GM12865 (cell line): ENCODE results near the gene STK24.

Source experiments
- DNase-seq: peaks from one replicate; pipeline ENCODE4 v3.0.0; 2010; ENCODE audit warnings: low read depth
- H3K4me3 ChIP-seq: 2 replicates; pipeline ENCODE4 v1.5.1; 2011; ENCODE audit warnings: mild to moderate bottlenecking, low read depth, low read length, control low read depth
- TF ChIP-seq, protein P1 (sequence below): IDR thresholded peaks from 2 replicates; pipeline ENCODE4 v1.5.1; 2011; ENCODE audit warnings: low read length, control low read depth, low read depth, inconsistent platforms; ENCODE audit not compliant: insufficient read depth; ENCODE audit errors: missing control alignments

The STK24 gene

DNA sequence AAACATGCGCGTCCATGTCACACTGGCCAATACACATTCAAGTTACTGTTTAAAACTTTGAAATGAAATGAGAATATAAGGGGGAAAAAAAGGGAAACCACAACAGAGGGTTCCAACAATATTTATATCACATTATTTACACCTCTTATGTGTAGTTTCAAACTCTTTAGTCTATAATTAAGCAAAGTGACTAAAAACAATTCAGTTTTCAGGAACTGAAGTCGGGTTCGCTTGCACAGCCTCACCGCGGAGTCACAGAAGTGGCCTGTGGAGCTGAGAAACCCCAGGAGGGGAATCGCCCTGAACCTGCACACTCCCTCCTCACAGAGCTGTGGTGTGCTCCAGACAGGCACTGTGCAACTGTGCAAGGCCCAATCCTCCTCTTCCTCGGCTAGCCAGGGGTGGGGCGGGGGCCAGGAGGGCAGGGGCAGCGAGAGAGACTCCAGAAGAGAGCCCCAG, 75.9 kb downstream of the STK24 start:
- TF ChIP-seq, protein P1, sequence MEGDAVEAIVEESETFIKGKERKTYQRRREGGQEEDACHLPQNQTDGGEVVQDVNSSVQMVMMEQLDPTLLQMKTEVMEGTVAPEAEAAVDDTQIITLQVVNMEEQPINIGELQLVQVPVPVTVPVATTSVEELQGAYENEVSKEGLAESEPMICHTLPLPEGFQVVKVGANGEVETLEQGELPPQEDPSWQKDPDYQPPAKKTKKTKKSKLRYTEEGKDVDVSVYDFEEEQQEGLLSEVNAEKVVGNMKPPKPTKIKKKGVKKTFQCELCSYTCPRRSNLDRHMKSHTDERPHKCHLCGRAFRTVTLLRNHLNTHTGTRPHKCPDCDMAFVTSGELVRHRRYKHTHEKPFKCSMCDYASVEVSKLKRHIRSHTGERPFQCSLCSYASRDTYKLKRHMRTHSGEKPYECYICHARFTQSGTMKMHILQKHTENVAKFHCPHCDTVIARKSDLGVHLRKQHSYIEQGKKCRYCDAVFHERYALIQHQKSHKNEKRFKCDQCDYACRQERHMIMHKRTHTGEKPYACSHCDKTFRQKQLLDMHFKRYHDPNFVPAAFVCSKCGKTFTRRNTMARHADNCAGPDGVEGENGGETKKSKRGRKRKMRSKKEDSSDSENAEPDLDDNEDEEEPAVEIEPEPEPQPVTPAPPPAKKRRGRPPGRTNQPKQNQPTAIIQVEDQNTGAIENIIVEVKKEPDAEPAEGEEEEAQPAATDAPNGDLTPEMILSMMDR = no peak
- H3K4me3 ChIP-seq = no peak overlapping the region
- peak; percentile 87 for DNase-seq

DNA sequence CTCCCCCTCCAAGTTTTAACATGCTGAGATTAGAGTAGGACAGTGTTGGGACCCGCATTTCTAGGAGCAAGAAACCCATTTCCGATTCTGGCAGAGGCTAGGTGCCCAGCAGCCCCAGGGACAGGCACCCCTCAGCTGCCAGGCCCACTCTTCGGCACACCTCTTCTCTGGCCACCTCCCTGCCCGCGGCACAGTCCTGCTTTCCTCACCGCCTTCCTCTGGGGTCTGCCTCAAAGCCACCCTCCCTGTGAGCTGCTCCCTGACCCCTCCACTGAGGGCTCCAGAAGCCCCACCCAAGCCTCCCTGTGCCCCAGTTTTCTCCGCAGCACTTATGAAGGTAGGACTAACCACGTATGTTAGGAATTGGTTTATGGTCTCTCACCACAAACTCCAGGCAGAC, 79.9 kb downstream of the STK24 start:
- TF ChIP-seq, protein P1 = no peak
- DNase-seq = no peak
- H3K4me3 ChIP-seq = no peak overlapping the region

DNA sequence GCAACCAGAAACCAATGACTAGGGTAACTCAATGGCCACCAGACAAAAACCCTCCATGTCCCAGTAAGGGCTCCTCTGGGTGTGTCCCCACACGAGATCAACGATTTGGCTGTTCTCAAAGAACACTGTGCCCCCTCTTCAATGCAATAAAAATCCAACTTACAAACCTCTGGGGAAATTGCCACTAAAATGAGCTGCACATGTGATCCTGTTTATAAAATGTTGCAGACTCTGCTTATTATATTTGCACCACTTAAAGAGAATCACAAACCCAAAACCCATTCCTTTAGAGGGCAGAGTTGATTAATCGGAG, 80.5 kb downstream of the STK24 start:
- H3K4me3 ChIP-seq = no peak overlapping the region
- TF ChIP-seq, protein P1 = no peak
- no peak for DNase-seq

DNA sequence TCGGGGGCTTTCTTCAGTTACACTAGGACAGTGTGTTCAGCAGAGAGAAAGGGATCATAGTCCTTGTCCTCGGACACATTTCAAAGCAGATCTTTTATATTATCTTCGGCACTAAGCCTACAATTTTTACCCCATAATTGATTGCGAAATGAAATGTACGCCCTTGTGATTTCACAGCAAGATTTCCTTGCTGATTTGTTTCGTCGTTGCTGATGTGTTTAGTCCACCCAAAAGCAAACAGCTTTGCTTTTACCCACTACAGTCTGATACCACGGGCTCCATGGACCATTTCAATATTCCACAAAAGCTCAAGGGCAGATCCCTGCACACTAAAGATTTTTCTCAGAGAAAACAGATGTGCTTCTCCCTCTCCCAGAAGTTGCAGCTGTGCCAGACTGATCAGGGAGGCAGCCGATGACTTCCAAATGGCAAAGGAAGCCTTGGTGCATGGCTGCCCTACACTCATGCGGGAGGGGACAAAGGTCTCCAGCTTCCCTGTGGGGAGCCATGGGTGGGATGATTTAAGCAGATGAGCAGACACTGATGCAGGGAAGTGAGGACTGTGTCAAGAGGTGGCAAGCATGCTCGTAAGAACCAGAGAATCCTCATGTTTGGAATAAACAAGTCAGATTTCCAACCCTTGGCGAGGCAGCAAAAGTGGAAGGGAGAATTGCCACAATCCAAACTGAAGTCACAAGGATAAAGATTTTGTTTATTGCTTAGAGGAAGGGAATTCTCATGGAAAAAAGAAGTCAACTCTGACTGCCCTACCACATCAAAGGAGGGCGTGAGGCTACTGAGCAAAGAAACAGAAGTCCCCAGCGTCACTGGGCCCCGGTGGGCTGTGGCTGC, 81.1 kb downstream of the STK24 start:
- TF ChIP-seq, protein P1 = no peak
- no peak overlapping the region for H3K4me3 ChIP-seq
- no peak for DNase-seq

DNA sequence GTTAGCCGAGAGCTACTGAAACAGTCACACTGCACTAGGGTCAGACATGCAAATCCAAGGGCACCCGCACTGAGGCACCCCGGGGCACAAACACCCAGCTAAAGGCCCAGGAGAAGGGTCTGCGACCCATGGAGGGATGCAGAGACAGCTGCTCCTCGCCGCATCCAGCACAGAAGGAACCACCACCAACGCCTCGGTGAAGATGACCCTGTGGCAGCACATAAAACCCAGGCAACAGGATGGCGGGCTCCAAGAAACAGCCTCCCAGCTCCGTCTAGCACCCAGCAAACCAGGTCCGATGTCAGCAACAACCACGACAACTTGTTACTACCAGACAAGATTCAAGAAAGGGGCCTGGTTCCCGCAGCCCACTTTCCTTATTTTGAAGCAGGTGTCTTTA, 82.1 kb downstream of the STK24 start:
- TF ChIP-seq, protein P1 = no peak
- H3K4me3 ChIP-seq = no peak overlapping the region

DNA sequence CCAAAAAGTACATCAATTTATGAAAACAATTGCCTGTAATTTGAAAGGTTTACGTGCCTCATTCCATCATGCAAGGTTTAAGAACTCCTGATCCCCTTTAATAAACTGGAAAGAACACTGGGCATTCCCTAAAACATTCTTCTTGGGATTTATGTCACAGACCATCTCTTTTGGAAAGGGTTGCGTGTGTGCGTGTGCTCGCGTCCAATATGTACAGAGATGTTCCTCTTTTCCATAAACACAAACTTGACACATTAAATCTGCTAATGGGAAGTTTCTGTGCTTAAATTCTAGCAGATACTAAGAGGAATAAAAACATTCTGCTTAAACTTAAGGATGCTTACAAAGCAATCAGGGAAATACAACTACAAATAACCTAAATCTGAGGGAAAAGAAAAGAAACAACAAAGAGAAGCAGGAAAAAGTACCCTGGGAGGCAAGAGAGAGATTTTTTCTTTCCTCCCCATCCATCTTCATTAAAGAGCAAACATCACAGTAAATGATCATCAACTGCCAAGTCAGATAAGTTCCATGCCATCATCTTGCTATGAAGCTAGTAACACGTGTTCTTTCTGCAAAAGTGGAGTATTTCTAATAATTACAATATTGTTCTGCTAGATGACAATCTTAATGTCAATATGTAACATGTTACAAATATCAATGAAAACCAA, 83.7 kb downstream of the STK24 start:
- TF ChIP-seq, protein P1 = no peak
- H3K4me3 ChIP-seq = no peak overlapping the region
- no peak for DNase-seq

More for the DNA sequence above, 82.1 kb downstream of the STK24 start:
- DNase-seq = no peak
